IPS-18c (cell line): ENCODE measurements around the gene IGF2.
"Not testable (repeated sequence)": the region's sequence is repeated elsewhere in the genome, so short reads cannot be mapped to it uniquely, and the experiment has no call there.

Source experiments
- H3K4me3 ChIP-seq: 2 replicates; pipeline ENCODE4 v1.7.0; 2013; ENCODE audit warnings: low read depth, mild to moderate bottlenecking, low read length, moderate library complexity; ENCODE audit not compliant: insufficient read depth
- H3K9me3 ChIP-seq: one replicate; pipeline ENCODE4 v1.6.1; 2013; ENCODE audit warnings: mild to moderate bottlenecking, low read length, moderate library complexity; ENCODE audit not compliant: control insufficient read depth, insufficient read depth

Gene IGF2

DNA sequence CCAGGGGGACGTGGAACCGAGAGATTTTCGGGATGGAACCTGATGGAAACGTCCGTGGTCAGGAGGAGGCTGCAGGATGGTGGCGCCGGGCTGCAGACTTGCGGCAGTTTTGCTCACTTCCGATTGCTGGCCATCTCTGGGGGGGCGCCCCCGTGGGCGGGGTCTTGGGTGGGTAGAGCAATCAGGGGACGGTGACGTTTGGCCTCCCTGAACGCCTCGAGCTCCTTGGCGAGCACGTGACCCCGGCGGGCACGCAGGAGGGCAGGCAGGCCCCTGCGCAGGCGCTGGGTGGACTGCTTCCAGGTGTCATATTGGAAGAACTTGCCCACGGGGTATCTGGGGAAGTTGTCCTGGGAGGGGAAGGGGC is 6.3 kb downstream of the IGF2 start:
- H3K4me3 ChIP-seq: no peak overlapping the region
- H3K9me3 ChIP-seq: no peaks in the 10 kb centered on the region

DNA sequence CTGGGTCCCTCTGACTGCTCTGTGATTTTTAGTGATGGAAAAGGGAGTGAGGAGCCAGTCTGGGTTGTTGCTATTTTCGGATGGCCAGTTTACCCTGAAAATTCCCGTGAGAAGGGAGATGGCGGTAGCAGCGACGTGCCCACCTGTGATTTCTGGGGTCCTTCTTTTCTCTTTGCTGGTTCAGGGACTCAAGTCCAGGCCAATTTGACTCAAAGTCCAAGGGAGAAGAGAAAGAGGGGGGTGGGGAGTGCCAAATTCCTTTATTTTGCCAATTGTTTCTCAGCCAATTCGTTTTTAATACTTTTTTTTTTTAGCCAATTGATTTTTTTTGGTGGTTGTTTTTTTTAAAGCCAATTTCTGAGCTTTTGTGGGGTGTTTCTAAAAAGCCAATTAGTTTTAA is 6.9 kb downstream of the IGF2 start:
- Histone ChIP-seq H3K4me3 (no peak overlapping the region), H3K9me3 (no peaks in the 10 kb centered on the region)

DNA sequence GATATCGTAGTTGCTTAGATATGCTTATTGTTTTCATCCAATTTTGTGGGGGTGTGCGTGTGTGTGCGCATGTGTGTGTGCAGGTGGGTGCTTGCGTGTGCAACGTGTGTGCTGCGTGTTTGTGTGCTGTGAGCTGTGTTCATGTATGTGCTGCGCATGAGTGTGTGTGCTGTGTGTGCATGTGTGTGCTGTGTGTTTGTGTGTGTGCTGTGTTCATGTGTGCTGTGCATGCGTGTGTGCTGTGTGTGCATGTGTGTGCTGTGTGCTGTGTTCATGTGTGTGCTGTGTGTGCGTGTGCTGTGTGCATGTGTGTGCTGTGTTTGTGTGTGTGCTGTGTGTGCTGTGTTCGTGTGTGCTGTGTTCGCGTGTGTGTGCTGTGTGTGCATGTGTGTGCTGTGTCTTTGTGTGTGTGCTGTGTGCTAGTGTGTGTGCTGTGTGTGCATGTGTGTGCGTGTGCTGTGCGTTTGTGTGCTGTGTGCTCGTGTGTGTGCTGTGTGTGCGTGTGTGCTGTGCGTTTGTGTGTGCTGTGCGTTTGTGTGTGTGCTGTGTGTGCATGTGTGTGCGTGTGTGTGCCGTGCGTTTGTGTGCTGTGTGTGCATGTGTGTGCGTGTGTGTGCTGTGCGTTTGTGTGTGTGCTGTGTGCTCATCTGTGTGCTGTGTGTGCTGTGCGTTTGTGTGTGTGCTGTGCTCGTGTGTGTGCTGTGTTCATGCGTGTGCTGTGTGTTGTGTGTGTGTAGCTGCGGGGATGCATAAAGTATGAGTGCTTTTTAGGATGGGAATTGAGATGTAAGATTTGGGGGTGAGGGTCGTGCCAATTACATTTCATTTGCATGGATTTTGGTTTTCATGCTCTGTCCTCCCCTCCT is 7.6 kb downstream of the IGF2 start:
- Histone ChIP-seq H3K9me3 (no peaks in the 10 kb centered on the region), H3K4me3 (no peak overlapping the region)

DNA sequence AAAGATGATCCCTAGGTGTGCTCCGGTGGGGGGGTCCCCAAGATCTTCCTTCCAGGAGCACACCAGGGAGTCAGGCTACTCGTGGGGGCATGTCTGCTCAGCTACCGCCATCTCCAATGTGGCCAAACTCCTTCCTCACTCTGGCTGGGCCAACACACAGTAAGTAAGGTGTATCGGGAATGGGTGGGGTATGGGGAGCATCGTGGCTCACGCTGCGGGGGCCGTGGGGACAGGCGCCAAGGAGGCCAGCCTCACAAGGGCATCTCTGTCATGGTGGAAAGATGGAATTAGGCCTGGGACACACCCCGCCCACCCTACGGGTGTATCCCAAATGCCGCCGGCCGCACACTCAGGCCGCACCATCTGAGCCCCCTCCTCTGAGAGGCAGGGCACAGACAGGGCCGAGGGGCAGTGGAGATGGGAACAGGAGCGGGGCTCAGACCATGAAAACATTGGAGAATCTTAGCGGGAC is 8.3 kb downstream of the IGF2 start:
- H3K9me3 ChIP-seq: no peaks in the 10 kb centered on the region
- no peak overlapping the region for H3K4me3 ChIP-seq

DNA sequence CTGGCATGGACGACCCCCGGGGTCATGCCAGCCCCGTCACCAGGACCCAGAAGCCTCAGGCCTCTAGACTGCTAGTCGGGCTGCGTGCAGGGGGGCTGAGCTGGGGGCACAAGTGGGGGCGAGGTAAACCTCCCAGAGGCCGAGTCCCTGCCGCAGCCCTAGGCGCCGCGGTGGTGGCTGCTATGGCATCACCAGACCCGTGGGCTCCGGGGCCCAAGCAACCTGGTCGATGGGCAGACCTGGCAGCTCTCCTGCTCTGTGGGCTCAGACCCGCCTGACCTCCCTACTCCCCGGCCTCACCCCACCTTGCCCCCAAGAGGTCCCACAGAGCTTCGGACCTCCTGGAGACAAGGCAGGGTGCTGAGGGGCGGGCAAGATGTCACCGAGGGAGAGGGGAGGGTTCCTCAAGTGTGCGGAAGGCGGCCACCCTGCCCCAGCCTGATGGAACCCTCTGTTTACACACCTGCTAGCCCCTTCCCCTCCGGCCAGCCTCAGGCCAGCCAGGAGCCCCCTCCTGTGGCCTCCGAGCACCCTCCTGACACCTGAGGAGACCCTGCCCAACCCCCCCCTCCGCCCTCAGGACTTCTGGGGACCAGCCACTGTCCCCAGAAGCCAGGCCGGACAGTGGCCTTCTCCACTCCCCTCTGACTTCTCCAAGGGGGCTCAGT is 9.4 kb downstream of the IGF2 start:
- Histone ChIP-seq H3K4me3 (no peak overlapping the region), H3K9me3 (no peaks in the 10 kb centered on the region)

DNA sequence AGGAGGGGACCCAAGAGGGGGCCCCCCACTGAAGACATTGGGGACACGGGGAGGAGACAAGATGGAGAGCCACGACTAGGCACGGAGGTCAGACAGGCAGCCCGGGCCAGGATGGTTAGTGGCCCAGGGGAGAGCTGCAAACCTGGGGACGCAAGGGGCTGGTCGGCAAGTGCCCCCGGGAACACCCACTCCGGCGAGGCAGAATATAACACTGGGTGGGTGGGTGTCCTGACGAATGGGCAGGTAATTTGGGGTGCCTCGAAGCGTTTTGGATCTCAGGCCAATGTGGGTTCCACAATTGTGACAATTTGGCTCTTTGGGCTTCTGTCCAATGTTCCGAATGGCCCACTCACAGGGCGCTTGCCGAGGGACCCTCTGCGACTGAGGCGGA is 9.9 kb downstream of the IGF2 start:
- H3K4me3 ChIP-seq: no peak overlapping the region

DNA sequence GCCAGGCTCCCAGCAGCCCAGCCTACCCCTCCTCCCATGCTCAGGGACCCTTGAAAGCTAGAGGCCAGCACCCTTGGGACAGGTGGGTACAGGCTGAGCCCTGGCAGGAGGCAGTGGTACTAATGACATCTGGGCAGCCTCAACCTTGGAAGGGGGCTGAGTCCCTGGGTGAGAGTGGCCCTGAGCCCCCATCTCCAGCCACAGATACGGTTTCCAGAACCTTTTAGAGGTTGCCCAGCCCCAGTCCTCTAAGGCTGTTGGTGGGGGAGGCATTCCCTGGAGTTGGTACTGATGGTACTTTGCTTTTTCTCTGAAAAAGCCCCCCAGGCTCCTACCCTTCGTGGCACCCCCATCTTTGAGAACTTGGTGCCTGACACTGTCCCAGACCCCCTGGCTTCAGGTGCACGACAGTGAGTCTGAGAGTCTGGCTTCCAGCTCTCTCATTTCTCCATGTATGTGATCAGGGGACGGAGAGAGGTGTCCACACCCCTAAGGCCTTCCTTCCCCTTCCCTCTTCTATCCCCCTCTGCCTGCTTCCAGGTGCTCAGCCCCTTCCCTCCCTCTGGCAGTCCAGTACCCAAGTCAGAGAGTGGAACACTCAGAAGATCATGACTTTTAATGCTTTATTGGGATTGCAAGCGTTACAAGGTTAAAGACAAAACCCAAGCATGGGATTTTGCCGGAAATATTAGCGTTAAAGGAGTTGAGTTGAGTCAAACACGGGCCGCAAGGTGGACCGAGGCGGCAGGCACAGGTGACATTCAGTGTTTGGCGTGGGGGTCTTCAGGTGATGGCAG is 10.5 kb downstream of the IGF2 start:
- Histone ChIP-seq H3K9me3 (no peaks in the 10 kb centered on the region), H3K4me3 (no peak overlapping the region)

More for the DNA sequence above, 9.9 kb downstream of the IGF2 start:
- H3K9me3 ChIP-seq: no peaks in the 10 kb centered on the region

DNA sequence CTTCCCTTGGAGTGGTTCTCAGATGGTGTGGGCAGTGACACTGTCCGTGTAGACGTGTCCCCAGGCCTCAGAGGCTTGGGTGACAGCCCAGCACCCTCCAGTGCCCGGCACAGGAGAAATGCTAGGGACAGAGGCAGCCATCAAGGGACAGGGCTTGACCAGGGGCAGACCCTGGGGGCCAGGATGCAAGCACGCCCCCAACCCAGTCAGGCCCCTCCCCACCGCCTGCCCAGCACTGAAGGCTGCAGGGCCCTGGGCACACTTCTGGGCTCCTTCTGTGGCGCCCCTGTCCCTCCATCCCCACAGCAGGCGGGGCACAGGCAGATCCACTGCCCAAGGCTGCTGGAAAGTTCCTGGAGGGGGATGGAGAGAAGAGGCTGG is 11.1 kb downstream of the IGF2 start:
- Histone ChIP-seq H3K9me3 (no peaks in the 10 kb centered on the region), H3K4me3 (no peak overlapping the region)

DNA sequence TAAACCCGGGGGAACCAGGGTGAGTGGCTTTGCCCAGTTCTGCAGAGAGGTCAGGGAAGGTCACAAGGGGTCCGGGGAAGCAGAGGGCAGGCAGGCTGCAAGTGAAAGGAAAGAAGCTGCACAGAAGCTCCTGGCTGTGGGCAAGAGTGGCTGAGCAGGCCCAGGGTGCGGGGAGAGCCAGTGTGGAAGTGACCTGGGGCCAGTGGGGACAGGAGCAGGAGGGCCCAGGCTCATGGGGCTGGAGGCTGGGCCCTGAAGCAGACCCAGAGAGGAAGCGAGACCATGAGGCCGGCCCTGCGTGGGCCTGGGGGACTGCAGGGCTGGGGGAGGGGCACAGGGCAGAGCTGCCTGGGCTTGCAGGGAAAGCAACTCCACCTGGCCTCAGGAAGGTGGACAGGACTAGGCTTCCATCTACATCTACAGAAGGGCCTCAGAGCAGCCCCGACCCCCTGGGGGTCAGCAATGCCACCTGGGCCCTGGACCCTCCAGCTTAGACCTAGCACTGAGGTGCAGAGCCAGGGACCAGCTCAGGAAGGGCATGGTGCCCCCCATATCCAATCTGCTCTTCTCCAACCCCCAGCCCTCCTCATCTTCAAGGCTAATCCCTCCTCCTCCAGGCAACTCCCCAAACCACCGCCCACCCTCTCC is 11.6 kb downstream of the IGF2 start:
- no peak overlapping the region for H3K4me3 ChIP-seq
- no peaks in the 10 kb centered on the region for H3K9me3 ChIP-seq

DNA sequence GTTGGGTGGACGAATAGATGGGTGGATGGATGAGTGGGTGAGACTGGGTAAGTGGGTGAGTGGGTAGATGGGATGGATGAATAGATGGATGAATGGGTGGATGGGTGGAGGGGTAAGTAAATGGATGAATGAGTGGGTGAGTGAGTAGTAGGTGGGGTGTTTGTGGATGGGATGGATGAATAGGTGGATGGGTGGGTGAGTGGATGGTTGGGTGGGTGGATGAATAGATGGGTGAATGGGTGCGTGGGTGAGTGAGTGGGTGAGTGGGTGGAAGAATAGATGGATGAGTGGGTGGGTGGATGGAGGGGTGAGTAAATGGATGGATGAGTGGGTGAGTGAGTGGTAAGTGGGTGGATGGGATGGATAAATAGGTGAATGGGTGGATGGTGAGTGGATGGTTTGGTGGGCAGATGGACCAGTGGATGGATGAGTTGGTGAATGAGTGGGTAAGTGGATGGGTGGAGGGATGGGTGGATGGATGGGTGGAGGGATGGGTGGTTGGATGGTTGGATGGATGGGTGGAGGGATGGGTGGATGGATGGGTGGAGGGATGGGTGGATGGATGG is 12.6 kb downstream of the IGF2 start:
- Histone ChIP-seq H3K4me3 (no peak overlapping the region), H3K9me3 (no peaks in the 10 kb centered on the region)

DNA sequence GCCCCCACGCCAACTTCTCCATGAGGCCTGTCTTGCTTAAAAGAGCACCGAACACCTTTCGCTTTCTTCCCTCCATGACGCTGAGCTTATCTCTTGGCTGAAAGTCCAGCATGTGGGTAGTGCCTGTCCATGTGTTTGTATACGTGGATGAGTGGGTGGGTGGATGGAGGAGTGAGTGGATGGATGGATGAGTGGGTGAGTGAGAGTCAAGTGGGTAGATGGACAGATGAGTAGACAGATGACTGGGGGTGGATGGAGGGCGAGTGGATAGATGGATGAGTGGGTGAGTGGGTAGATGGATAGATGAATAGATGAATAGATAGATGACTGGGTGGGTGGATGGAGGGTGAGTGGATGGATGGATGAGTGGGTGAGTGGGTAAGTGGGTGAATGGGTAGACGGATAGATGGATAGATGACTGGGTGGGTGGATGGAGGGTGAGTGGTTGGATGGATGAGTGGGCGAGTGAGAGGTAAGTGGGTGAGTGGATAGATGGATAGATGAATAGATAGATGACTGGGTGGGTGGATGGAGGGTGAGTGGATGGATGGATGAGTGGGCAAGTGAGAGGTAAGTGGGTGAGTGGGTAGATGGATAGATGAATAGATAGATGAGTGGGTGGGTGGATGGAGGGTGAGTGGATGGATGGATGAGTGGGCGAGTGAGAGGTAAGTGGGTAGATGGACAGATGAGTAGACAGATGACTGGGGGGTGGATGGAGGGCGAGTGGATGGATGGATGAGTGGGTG is 14.3 kb downstream of the IGF2 start:
- H3K9me3 ChIP-seq, H3K4me3 ChIP-seq: not testable (repeated sequence)

DNA sequence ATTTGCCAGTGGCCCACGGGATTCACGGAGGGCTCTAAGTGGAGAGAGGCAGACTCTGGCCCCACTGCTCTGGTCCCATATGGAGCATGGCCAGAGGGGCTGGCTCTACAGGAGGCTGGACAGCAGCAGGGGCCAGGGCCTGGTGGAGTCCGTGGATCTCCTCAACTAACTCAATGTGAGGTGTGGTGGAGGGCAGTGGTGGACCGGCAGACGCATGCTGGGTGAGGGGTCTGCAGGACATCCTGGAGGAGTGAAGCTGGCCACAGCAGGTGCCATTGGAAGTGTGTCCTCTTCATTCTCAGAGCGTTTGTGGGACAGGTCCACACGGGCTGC is 15.6 kb downstream of the IGF2 start:
- H3K4me3 ChIP-seq: no peak overlapping the region
- no peaks in the 10 kb centered on the region for H3K9me3 ChIP-seq

DNA sequence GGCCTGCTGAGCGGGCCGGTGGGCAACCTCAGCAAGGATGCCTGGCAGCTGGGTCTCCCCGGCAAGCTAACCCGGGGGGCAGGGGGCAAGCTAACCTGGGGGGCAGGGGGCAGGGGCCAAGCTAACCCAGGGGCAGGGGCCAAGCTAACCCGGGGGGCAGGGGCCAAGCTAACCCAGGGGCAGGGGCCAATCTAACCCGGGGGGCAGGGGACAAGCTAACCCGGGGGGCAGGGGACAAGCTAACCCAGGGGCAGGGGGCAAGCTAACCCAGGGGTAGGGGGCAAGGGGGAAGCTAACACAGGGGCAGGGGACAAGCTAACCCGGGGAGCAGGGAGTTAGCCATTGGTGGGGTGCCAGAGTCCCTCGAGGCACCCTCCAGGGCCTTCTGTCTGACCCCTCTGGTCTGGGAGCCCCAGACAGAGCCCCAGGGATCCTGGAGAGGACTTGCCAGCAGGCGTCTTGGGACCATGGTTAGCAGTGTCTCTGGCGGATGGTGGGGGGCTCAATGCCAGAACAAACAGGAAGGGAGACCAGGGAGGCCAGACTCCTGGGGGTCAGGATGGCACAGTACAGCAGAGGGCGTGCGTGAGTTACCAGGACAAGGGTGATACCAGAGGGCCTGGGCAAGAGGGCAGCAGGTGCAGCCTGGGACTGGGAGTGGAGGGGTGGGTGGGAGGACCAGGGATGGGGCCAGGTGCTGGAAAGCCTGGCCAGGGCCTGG is 16.1 kb downstream of the IGF2 start:
- H3K4me3 ChIP-seq: no peak overlapping the region
- no peaks in the 10 kb centered on the region for H3K9me3 ChIP-seq

DNA sequence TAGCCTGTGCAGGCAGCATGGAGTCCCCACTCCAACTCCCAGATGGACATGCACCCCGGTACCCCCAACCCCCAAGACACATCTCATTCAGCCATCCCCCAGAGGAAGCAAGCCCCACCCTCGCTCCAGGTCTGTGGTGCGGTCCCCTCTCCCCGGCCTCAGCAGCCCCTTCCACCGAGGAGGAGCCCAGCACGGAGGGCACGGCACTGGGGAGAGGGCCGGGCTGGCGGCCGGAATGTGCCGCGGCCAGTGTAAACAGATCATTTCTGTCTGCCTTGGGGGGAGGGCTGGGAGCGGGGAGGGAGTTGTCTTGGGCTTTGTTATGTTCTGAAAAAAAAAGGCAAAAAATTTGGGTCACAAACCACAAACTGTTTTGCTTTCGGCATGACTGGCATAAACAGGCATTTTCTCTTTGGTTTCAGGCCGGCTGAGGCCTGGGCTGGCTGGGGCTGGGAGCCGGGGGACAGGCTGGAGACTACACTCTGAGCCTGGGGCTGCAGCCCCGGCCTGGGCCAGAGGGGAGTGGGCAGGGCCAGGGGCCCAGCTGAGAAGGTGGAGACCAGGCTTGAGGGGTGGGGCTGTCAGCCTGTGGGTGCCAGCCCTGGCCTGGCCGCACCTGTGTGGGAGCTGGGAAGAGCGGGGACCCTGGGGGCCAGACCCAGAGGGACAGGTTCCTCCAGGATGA is 16.8 kb downstream of the IGF2 start:
- no peaks in the 10 kb centered on the region for H3K9me3 ChIP-seq
- H3K4me3 ChIP-seq: no peak overlapping the region

DNA sequence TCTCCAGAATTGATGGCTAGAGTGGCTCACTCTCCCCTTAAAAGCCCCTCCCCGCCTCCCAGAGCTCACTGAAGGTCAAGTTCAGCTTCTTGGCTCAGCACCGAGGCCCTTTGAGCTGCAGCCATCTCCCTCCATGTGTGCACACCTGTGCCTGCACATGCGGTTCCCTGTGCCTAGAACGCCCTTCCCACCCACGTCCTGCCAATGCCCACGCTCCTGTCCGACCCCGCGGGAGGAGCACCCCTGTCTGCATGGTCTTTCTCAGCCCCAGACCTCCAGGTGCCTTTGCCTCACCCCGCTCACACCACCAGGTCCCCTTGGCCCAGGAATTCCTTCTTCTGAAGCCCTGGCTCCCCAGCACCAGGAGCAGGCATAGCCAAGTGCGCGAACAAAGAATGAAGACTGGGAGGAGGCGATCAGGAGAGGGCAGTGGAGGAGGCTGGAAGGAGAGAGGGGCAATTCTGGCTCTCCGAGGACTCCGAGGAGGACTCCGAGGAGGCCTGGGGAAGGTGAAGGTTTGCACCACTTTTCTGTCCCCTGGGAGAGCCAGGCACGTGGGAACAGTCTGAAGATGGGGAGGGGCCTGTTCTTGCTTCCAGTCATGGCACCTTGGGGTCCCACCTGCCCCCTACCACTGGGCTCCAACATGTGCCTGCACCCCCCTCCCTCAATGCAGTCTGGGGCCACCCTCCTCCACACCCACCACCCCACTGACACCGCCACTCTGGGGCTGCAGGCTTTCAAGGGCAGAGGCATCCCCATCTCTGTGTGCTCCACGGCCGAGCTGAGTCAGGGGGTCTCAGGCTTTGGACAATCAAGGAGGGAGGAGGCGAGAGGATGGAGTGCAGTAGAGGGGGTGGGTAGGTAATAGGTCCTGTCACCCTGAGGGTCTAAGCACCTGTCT is 17.7 kb downstream of the IGF2 start:
- peaks cover under 1% of the 10 kb centered on the region for H3K9me3 ChIP-seq
- H3K4me3 ChIP-seq: no peak overlapping the region
